ENCODE data around the gene SLFN5.

The SLFN5 gene

GRCh38 chr17:35312790-35313711 is 70.2 kb downstream of the SLFN5 start:
- TF ChIP-seq CTCF (IDR thresholded peaks at IDR 0.05), result peak; percentile 68
- Histone ChIP-seq H3K4me3 (peak overlapping the region; percentile 66), H3K27ac (peak overlapping the region; percentile 17 to 46)
- no peak for DNase-seq (ENCODE audit: low spot score)

GRCh38 chr17:35313875-35314409 is 71.1 kb downstream of the SLFN5 start:
- peak overlapping the region; percentile 66 for H3K4me3 ChIP-seq
- H3K27ac ChIP-seq, result peak overlapping the region; percentile 17 to 46
- no peak for DNase-seq (ENCODE audit: low spot score)
- TF ChIP-seq CTCF (IDR thresholded peaks at IDR 0.05), result no peak

- peak overlapping the region; percentile 24 to 46 for H3K27ac ChIP-seq
- DNase-seq (ENCODE audit: low spot score), result no peak
- peak overlapping the region; percentile 66 for H3K4me3 ChIP-seq
- no peak for TF ChIP-seq CTCF (IDR thresholded peaks at IDR 0.05)
Measured at GRCh38 chr17:35314415-35315216, 71.7 kb downstream of the SLFN5 start.

- Histone ChIP-seq H3K27ac (peak overlapping the region; percentile 24 to 46), H3K4me3 (no peak overlapping the region)
- no peak for TF ChIP-seq CTCF (IDR thresholded peaks at IDR 0.05)
- DNase-seq (ENCODE audit: low spot score), result no peak
Measured at GRCh38 chr17:35315283-35315682, 72.4 kb downstream of the SLFN5 start.

- no peak for TF ChIP-seq CTCF (IDR thresholded peaks at IDR 0.05)
- H3K27ac ChIP-seq, result no peak overlapping the region
- DNase-seq (ENCODE audit: low spot score), result no peak
Measured at GRCh38 chr17:35315971-35316370, 73.1 kb downstream of the SLFN5 start.

GRCh38 chr17:35322749-35323148 is 79.9 kb downstream of the SLFN5 start:
- no peak overlapping the region for H3K4me3 ChIP-seq
- TF ChIP-seq CTCF (IDR thresholded peaks at IDR 0.05), result no peak
- no peak for DNase-seq (ENCODE audit: low spot score)
- H3K27ac ChIP-seq, result no peak overlapping the region

More at GRCh38 chr17:35315971-35316370, 73.1 kb downstream of the SLFN5 start:
- H3K4me3 ChIP-seq, result no peak overlapping the region
